A673 (cell line): Measurements from ENCODE around the gene HSPD1.

Experiments used
- EZH2 ChIP-seq: fragments of 200-600 bp; sonication (generic); IDR thresholded peaks from 2 replicates; pipeline ENCODE4 v1.6.1; 2017; ENCODE audit warnings: borderline replicate concordance, low read depth, mild to moderate bottlenecking, mixed read lengths, antibody characterized with exemption, low read length; ENCODE audit not compliant: poor library complexity, severe bottlenecking
- TF ChIP-seq, protein P1 (sequence below): fragments of 300-800, 200-600 bp; sonication (generic); conservative IDR thresholded peaks from 2 replicates; pipeline ENCODE4 v1.5.1; 2017; ENCODE audit warnings: low read depth, mild to moderate bottlenecking, antibody characterized with exemption, low read length, moderate library complexity, mixed read lengths

- TF ChIP-seq, protein P1, sequence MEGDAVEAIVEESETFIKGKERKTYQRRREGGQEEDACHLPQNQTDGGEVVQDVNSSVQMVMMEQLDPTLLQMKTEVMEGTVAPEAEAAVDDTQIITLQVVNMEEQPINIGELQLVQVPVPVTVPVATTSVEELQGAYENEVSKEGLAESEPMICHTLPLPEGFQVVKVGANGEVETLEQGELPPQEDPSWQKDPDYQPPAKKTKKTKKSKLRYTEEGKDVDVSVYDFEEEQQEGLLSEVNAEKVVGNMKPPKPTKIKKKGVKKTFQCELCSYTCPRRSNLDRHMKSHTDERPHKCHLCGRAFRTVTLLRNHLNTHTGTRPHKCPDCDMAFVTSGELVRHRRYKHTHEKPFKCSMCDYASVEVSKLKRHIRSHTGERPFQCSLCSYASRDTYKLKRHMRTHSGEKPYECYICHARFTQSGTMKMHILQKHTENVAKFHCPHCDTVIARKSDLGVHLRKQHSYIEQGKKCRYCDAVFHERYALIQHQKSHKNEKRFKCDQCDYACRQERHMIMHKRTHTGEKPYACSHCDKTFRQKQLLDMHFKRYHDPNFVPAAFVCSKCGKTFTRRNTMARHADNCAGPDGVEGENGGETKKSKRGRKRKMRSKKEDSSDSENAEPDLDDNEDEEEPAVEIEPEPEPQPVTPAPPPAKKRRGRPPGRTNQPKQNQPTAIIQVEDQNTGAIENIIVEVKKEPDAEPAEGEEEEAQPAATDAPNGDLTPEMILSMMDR = no peak
- no peak for TF ChIP-seq EZH2
Measured at GRCh38 chr2:197453914-197454398, 45.7 kb downstream of the HSPD1 start.
